A549 treated with AZD9567 at 1 μM for 4 hours (cell line): Measurements from ENCODE around the gene CACNA1D. TPM values are rescaled to one million over a fixed set of nuclear protein-coding genes. Genes with fewer than 3 reads are reported as not detected.

ENCODE experiments used
- total RNA-seq: library from RNA; stranded (reverse); fragments of 200-300 nt; extraction: Qiagen RNA extraction; gene quantifications from 5 replicates; pipeline ENCODE4 v1.2.3, GENCODE V29; 2022; ENCODE audit not compliant: insufficient read depth

Gene CACNA1D
- 0.55 to 0.89 TPM (median 0.67 TPM) in 5 replicates for total RNA-seq

GRCh38 chr3:53493963-53494791 lies at the start of gene CACNA1D:
Gene CACNA1D (plus strand): TSS chr3:53494611. CDS start chr3:53495167, 556 bp downstream.

GRCh38 chr3:53846134-53846850 lies 351.9 kb downstream of the CACNA1D start, which contains the start of the genes CHDH and IL17RB:
Gene CHDH (minus strand): TSS chr3:53846419. CDS start chr3:53824008, 22,411 bp downstream.
Gene IL17RB (plus strand): TSS chr3:53846568. CDS start chr3:53846589, 21 bp downstream.

Other genes with a start within 250 kb of the CACNA1D start
- 1,539 to 2,027 TPM (median 1,948 TPM) in 5 replicates for gene TKT, start 238.6 kb upstream of the CACNA1D start, total RNA-seq
- gene DCP1A, start 147.1 kb upstream of the CACNA1D start, total RNA-seq: 6.3 to 8.1 TPM (median 7.4 TPM) in 5 replicates